IPS DF 4.7 (cell line): ENCODE data around the gene DIRAS1.
"Not testable (repeated sequence)": the region's sequence is repeated elsewhere in the genome, so short reads cannot be mapped to it uniquely, and the experiment has no call there.

Experiments
- DNase-seq: peaks from one replicate; pipeline ENCODE4 v3.0.0-alpha.2; 2013; ENCODE audit warnings: low spot score; ENCODE audit errors: extremely low read depth

Gene DIRAS1

GRCh38 chr19:2679439-2679838, 41.7 kb downstream of the DIRAS1 start:
- DNase-seq, result no peak

DNA sequence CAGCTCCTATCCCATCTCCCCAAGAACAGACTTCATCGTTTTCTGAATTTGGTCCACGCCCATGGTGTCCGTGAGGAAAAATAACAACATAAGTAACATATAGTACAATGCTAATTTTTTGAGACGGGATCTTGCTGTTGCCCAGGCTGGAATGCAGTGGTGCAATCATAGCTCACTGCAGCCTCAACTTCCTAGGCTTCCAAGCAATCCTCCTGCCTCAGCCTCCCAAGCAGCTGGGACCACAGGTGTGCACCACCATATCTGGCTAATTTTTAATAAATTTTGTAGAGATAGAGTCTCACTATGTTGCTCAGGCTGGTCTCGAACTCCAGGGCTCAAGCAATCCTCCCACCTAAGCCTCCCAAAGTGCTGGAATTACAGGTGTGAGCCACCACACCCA, 42.2 kb downstream of the DIRAS1 start:
- not testable (repeated sequence) for DNase-seq

DNA sequence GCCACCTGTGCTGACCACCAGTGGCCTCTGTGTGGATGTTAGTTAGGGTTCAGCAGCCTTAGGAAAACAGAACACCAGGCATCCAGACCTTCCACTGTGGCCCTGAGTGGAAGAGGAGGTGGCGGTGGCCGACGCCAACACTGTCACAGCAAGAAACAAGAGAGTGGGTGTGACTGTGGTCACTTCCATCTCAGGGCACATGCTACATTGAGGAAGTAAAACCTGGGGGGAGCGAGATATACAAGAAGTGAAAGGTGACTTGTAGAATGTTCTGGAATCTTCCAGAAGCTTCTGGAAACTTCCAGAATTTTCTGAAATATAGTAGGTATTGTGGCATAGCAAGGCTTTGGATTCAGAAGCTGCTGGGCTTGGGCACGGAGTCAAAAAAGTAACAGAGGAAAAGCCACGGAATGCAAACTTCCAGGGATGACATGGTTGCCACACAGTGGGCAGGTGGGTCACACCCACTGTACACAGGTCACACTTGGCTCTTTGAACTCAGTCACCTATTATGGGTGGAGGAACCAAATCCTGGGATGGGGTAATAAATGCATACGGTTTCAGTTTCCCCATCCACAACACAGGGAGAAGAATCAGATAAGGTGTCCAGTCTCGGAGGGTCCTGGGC, 43.0 kb downstream of the DIRAS1 start:
- DNase-seq, result no peak

DNA sequence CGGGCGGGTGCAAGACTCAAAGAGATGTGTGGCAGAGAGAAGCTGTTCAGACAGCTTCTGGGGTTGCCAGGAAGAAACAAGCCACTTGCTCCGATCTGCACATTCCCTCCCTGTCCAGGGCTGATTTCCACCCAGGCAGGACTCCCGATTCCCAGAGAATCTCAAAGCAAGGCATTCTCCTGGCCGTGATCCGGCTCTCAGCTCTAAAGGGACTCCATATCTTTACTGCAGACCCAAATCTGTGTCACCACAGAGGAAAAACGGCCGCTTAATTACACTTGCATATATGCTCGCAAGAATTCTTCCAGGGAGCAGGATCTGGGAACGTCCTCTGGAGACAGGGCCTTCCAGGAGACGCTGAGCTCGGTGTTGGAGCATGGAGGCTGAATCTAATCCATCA, 44.3 kb downstream of the DIRAS1 start:
- no peak for DNase-seq

- no peak for DNase-seq
Measured at GRCh38 chr19:2675892-2676291, 45.3 kb downstream of the DIRAS1 start.

GRCh38 chr19:2670217-2670616, 51.0 kb downstream of the DIRAS1 start:
- no peak for DNase-seq

DNA sequence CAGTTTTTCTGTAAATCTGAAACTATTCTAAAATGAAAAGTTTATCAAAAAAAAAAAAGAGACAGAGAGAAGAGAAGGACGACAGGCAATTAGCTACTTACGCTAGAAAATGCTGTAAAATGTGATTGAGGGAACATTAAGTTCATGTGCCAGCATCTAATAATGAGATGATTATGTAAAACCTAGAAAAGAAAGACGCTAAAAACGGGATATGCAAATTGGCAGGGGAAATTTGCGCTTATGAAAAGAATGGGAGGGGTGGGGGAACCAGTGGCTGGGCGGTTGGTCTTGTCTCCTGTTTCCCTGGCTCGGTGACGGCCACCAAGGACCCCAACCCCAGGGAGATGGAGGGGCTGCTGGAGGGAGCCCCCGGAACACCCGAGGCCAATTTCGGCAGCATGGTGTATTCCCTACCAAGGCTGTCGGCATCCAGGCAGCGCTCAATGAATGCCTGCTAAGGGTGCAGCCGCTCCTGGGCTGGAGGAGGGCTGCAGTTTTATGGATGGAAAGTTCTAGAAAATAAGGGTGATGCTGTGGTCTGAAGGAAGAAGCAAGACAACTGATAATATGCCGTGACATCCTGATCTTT, 52.9 kb downstream of the DIRAS1 start:
- no peak for DNase-seq

DNA sequence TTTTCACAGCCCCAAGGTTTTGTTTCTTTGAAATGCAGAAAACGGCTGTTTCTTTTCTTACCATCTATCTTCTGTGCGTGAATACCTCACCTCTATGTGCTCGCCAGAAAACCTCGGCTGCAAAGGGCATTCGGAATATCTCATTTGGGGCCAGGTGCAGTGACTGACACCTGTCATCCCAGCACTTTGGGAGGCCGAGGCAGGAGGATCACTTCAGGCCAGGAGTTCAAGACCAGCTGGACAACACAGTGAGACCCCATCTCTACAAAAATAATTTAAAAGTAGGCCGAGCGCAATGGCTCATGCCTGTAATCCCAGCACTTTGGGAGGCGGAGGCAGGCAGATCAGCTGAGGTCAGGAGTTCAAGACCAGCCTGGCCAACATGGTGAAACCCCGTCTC, 53.8 kb downstream of the DIRAS1 start:
- DNase-seq, result not testable (repeated sequence)

- DNase-seq, result no peak
Measured at GRCh38 chr19:2666344-2666994, 54.7 kb downstream of the DIRAS1 start.

DNA sequence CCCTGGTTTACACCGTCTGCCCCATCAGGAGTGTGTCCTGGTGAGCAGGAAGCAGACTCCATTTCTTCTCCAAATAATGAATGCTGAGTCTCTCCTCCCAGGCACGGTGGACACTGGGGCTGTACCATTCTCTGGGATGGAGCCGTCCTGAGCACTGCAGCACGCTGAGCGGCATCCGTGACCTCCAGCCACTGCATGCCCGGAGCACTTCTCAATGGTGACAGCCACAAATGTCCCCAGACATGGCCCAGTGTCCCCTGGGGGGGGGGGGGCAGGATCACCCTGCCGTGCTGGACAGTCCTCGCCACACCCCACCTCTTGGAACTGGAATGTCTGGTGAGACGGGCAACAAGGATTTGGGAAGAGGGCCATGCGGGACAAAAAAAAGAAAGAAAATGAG, 56.1 kb downstream of the DIRAS1 start:
- no peak for DNase-seq
